ELF-1 (cell line): Measurements from ENCODE around the gene IDUA.

ENCODE experiments used
- DNase-seq: peaks from one replicate; pipeline ENCODE4 v3.0.0-alpha.2; 2016; ENCODE audit warnings: low read depth, low spot score

Gene IDUA

DNA sequence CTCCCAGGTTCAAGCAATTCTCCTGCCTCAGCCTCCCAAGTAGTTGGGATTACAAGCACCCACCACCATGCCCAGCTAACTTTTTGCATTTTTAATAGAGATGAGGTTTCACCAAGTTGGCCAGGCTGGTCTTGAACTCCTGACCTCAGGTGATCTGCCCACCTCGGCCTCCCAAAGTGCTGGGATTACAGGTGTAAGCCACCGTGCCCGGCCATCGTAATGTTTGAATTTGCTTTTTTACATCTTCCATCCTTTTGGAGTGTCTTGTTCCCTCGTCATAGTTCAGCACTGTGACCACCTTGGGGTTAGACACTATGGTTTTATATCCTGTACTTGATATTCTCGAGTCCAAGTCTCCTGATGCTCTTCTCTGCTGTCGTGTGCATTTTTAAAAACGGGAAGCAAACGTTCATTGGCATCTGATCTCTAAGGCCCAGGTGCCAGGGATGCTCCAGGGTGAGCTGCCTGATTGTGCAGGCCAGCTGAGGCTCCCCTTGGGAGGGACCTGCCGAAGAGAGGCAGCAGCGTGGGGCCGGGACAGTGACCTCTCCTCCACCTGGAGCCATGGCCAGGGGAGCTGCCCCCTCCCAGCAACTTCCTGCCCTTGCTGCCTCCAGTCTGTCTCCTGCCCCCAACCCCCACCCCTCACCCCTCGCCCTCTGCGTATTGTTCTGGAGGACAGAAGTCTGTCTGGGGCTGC is 30.2 kb upstream of the IDUA start:
- no peak for DNase-seq

DNA sequence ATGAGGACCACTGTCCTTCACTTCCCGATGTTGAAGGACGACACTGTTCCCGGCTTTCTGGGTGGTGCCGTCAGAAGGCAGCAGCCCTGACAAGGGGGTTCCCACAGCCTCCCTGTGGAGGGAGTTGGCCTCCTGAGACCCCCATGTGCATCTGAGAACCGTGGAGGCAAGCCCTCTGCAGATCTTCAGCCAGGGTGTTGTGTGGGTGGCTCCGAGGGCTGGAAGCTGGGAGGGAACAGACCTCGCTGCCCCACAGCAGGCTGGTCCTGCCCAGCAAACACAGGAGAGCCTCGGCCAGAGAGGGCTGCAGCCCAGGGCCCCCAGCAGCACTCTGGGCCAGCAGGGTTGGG is 29.6 kb upstream of the IDUA start:
- no peak for DNase-seq

GRCh38 chr4:957581-958313 is 29.1 kb upstream of the IDUA start:
- no peak for DNase-seq

GRCh38 chr4:958314-958665 is 28.6 kb upstream of the IDUA start:
- DNase-seq = no peak

- DNase-seq = no peak
Observed at GRCh38 chr4:958696-959337, 28.0 kb upstream of the IDUA start.

- no peak for DNase-seq
Observed at GRCh38 chr4:959338-960139, 27.3 kb upstream of the IDUA start.

- DNase-seq = no peak
Observed at GRCh38 chr4:960140-960635, 26.7 kb upstream of the IDUA start.

DNA sequence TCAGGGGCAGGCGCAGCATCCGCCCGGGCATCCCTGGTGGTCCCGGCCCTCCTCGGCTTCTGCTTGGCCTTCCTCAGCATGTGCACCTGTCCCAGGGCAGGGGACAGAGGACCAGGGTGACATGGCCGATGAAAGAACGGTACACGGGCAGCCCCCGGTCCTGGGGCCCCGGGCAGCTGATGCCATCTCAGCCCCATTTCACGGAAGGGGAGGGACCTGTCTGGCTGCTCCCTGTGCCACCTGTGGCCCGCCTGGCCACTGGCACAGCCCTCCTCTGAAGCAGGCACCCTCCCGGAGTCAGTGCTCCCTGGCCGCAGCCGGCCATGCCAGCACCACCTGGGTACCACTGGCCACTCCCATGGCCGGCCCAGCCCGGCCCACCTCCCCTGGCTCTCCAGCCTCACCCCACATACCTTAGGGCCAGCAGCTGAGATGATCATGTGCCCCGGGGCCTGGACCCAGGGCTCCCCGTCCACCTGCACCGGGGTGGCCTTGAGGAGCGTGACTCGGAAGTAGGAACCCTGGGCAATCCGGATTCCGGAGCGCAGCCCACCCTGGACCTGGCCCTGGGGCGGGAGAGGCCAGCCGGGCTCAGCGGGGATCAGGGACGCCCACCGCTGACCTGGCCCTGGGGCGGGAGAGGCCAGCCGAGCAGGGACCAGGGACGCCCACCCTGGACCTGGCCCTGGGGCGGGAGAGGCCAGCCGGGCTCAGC is 26.1 kb upstream of the IDUA start:
- no peak for DNase-seq

DNA sequence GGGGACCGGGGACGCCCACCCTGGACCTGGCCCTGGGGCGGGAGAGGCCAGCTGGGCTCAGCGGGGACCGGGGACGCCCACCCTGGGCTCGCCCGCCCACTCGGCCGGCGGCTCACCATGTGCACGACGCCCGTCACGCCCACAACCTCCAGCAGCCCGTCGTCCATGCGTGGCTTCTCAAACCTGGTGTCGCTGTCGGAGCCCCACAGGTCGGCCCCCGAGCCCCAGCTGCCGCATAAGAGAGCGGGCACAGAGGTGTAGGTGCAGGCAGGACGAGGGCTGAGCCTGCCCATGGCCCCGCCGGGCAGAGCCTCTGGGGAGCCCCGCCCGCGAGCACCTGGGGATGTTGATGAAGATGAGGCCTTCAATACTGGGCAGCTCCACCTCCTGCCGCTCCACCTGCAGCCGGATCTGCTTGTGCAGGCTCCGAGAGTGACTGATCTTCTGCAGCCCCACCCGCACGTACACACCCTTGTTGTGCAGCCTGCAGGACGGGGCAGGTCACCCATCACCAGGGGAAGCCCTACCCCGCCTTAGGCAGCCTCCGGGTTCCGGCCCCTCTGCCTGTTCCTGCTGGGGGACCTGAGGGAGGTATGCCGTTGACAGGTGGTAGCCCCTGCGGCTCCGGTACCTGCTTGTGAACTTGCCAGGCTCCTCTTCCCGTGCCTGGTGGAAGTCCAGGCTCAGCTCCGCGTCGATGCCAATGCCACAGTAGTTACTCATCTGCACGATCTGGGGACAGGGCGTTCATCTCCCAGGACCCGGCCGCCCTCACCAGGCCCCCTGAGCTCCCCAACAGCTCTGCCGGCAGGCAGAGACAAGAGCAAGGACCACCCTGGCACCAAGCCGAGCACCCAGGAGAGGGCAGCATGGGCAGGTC is 25.3 kb upstream of the IDUA start:
- DNase-seq = no peak

DNA sequence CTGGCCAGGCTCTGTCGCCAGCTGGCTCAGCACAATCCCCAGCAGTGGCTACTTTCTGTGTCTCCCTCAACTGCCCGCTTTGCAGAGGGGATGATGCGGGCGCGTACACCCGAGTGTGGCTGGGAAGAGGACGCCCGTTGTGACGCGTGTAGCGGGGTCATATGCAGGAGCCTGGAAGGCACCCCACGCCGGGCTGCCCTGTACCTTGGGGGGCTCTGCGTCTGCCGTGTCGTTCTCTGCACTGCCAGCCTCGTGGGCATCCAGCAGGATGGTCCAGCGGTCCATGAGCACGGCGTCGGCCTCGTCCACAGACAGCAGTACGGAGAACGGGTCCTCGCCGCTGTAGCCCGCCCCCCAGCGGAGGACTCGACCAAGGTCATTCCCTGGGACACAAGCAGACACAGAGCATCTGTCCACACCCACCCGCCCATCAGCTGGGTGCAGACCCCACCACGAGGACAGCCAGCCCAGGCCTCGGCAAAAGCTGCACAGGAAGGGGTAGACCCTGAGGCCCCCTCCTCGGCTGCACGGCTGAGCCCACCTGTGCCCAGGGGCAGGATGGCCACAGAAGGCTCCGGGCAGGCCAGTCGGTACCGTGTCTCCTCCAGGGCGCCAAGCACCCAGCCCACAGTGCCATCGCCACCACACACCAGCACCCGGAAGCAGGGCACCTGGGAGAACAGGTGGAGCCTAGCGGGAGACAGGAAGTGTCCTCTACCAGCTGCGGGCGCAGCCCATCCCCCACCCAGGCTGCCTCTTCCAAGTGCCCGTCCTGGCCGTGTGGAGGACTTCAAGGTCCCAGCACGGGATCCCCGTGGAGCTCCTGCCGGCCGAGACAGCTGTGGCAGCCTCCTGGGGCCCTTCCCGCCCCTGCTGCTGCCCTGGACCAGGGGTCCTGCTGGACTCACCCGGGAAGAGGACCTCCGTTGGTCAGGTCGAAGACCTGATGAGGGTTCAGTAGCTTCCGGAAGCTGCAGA is 24.3 kb upstream of the IDUA start:
- no peak for DNase-seq

- no peak for DNase-seq
Observed at GRCh38 chr4:963276-964225, 23.3 kb upstream of the IDUA start.

- no peak for DNase-seq
Observed at GRCh38 chr4:964346-965025, 22.4 kb upstream of the IDUA start.

DNA sequence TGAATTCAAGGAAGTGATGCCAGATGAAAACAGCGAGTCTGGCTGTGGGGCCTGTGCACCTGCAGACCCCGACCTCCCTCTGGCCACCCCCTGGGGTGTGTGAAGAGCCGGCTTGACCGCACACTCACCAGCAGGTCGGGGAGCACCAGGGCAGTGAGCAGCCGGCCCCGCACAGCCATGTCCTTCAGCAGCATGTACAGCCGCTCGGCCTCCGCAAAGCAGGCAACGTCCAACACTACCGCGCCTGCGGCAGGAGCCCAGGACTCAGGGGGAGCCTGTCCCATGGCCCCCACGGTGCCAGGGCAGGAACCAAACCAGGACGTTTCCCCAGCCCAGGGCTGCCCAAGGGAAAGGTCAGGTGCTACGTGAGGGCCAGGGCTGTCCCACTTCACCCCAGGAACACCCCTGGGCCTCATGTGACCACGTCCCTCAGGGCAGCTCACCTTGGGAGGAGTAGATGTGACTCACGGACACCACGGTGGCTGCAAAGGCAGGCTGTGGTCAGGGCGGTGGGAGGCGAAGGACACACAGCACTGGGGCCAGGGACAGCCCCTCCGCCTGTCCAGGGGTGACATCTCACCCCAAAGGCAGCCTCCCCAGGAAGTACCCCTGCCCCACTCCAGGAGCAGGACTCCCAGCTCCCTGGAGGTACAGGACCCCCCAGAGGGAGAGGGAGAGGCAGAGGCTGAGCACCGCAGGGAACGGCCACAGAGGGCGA is 21.6 kb upstream of the IDUA start:
- DNase-seq = no peak

DNA sequence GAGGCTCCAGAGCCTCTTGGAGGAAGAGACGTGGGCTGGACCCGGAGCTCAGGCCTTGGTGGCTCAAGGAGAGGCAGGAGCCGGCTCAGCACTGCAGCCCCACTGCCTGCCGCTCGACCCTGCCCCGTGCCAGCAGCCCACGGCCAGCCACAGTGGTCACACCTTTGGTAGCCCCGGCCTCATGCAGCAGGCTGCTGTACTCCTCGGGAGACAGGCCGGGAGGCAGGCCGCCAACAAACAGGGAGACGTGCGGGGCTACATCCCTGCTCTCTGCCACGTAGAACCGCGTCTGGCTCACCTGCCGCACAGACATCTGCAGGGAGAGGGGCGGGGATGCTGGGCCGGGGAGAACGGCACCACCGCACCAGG is 21.1 kb upstream of the IDUA start:
- no peak for DNase-seq

DNA sequence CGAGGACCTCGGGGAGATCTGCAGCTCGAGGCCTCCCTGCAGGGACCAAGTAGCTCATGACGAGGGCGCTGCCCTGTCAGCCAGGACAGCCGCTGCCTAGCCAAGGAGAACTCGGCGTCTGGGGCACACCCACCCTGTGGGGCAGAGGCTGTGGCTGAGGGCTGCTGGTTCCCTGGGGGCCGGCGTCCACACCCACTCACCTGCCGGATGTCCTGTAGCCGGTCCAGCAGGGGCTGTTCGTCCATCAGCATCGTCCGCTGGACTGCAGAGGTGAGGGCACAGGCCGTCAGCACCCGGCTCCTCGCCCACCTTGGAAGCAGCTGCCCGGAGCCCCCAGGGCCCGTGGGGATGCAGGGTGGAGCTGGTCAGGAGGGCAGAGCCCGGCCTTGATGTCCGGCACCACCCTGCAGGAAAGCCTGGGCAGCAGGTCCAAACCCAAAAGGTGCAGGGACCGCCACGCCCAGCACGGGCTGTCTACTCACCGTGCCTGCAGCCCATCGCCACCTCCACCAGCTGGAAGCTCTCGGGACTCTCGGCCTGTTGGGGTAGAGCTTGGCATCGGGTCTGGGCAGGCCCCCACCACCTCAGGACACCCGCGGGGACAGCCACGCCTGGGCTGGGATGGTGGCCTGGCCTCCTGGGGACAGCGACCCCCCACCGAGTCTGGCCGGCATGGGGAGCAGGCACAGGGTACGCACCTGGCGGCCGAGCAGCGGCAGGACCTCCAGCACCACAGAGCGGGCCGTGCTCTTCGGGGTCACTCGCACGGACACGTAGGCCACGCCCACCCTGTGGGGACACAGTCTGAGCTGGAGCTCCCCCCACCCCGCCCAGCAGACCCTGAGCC is 20.4 kb upstream of the IDUA start:
- DNase-seq = no peak
